ENCODE results near the gene ZNF292.
"Not testable (repeated sequence)": the region's sequence is repeated elsewhere in the genome, so short reads cannot be mapped to it uniquely, and the experiment has no call there.

ZNF292 gene

GRCh38 chr6:87214831-87215230 is 59.5 kb downstream of the ZNF292 start:
- DNase-seq = no peak

GRCh38 chr6:87220997-87221396 is 65.6 kb downstream of the ZNF292 start:
- no peak for DNase-seq

GRCh38 chr6:87222676-87223075 is 67.3 kb downstream of the ZNF292 start:
- no peak for DNase-seq

GRCh38 chr6:87224971-87225370 is 69.6 kb downstream of the ZNF292 start:
- DNase-seq = no peak

GRCh38 chr6:87225511-87225910 is 70.1 kb downstream of the ZNF292 start:
- no peak for DNase-seq

- DNase-seq = no peak
Observed at GRCh38 chr6:87225937-87226336, 70.6 kb downstream of the ZNF292 start.

GRCh38 chr6:87230801-87231200 is 75.4 kb downstream of the ZNF292 start:
- no peak for DNase-seq

- DNase-seq = no peak
Observed at GRCh38 chr6:87237804-87238203, 82.4 kb downstream of the ZNF292 start.

- DNase-seq = not testable (repeated sequence)
Observed at GRCh38 chr6:87239098-87239635, 83.8 kb downstream of the ZNF292 start.

- DNase-seq = no peak
Observed at GRCh38 chr6:87241304-87241703, 85.9 kb downstream of the ZNF292 start.

GRCh38 chr6:87242311-87242710 is 86.9 kb downstream of the ZNF292 start:
- DNase-seq = no peak

- no peak for DNase-seq
Observed at GRCh38 chr6:87243812-87244211, 88.4 kb downstream of the ZNF292 start.

GRCh38 chr6:87244380-87244779 is 89.0 kb downstream of the ZNF292 start:
- no peak for DNase-seq

GRCh38 chr6:87250019-87250418 is 94.7 kb downstream of the ZNF292 start:
- no peak for DNase-seq

- no peak for DNase-seq
Observed at GRCh38 chr6:87251225-87251624, 95.9 kb downstream of the ZNF292 start.

- no peak for DNase-seq
Observed at GRCh38 chr6:87251725-87252124, 96.4 kb downstream of the ZNF292 start.

GRCh38 chr6:87257046-87257445 is 101.7 kb downstream of the ZNF292 start:
- DNase-seq = no peak

GRCh38 chr6:87257565-87257964 is 102.2 kb downstream of the ZNF292 start:
- DNase-seq = no peak

- no peak for DNase-seq
Observed at GRCh38 chr6:87257975-87258374, 102.6 kb downstream of the ZNF292 start.

GRCh38 chr6:87259791-87260190 is 104.4 kb downstream of the ZNF292 start:
- no peak for DNase-seq

- DNase-seq = no peak
Observed at GRCh38 chr6:87261534-87261933, 106.2 kb downstream of the ZNF292 start.

- DNase-seq = no peak
Observed at GRCh38 chr6:87264481-87264880, 109.1 kb downstream of the ZNF292 start.

- no peak for DNase-seq
Observed at GRCh38 chr6:87274660-87275274, 119.4 kb downstream of the ZNF292 start.

- no peak for DNase-seq
Observed at GRCh38 chr6:87276624-87277023, 121.3 kb downstream of the ZNF292 start.

GRCh38 chr6:87277123-87277522 is 121.8 kb downstream of the ZNF292 start:
- no peak for DNase-seq
